Measurements from ENCODE around the gene ROBO1.

- no peak for TF ChIP-seq POLR2A (IDR thresholded peaks at IDR 0.05)
- TF ChIP-seq, protein P1, sequence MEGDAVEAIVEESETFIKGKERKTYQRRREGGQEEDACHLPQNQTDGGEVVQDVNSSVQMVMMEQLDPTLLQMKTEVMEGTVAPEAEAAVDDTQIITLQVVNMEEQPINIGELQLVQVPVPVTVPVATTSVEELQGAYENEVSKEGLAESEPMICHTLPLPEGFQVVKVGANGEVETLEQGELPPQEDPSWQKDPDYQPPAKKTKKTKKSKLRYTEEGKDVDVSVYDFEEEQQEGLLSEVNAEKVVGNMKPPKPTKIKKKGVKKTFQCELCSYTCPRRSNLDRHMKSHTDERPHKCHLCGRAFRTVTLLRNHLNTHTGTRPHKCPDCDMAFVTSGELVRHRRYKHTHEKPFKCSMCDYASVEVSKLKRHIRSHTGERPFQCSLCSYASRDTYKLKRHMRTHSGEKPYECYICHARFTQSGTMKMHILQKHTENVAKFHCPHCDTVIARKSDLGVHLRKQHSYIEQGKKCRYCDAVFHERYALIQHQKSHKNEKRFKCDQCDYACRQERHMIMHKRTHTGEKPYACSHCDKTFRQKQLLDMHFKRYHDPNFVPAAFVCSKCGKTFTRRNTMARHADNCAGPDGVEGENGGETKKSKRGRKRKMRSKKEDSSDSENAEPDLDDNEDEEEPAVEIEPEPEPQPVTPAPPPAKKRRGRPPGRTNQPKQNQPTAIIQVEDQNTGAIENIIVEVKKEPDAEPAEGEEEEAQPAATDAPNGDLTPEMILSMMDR (IDR thresholded peaks at IDR 0.05) = no peak
Measured at GRCh38 chr3:79810581-79810980, 42.8 kb upstream of the ROBO1 start.
